HepG2 (cell line): ENCODE results near the gene PPP2R2D. TPM values are rescaled to one million over a fixed set of nuclear protein-coding genes. Genes with fewer than 3 reads are reported as not detected.

Experiments used
- ATF4 ChIP-seq, 2 experiments: fragments of 450-650 bp in 1 of 2; sonication (generic) in 1 of 2; formaldehyde crosslinking; IDR thresholded peaks; 2 replicates each; pipeline versions ENCODE4 v1.5.0 to v1.8.0; 2020 to 2022; ENCODE audit warnings: mild to moderate bottlenecking in 1 of 2, missing genetic modification reagents in 1 of 2
- HOXD1 ChIP-seq: sonication (generic); formaldehyde crosslinking; IDR thresholded peaks from 2 replicates; pipeline ENCODE4 v1.5.0; 2020; ENCODE audit warnings: missing genetic modification reagents
- PHB2 ChIP-seq: fragments of 450-650 bp; IDR thresholded peaks from 2 replicates; pipeline ENCODE4 v1.6.1; 2018; ENCODE audit not compliant: partially characterized antibody
- PHF20 ChIP-seq: sonication (generic); formaldehyde crosslinking; IDR thresholded peaks from 2 replicates; pipeline ENCODE4 v1.5.0; 2020; ENCODE audit warnings: mild to moderate bottlenecking, missing genetic modification reagents
- RARA ChIP-seq: IDR thresholded peaks from 2 replicates; pipeline ENCODE4 v1.6.1; 2016; ENCODE audit warnings: missing genetic modification reagents, missing compliant biosample characterization
- RBM39 ChIP-seq: fragments of 200-400 bp; formaldehyde crosslinking; IDR thresholded peaks from one replicate; pipeline ENCODE4 v1.6.1; 2018; ENCODE audit warnings: antibody characterized with exemption, mild to moderate bottlenecking, low read depth, low read length; ENCODE audit not compliant: poor library complexity, severe bottlenecking
- SOX13 ChIP-seq, 3 experiments: fragments of 450-650 bp in 1 of 3; sonication (generic) in 1 of 3; formaldehyde crosslinking in 1 of 3; IDR thresholded peaks in 2 of 3; conservative IDR thresholded peaks in 1 of 3; 2 replicates each; pipeline versions ENCODE4 v1.5.0 to v1.6.1; 2016 to 2020; ENCODE audit warnings: antibody characterized with exemption in 1 of 3, mild to moderate bottlenecking in 1 of 3, missing compliant biosample characterization in 1 of 3, missing genetic modification reagents in 1 of 3, moderate library complexity in 1 of 3
- SOX6 ChIP-seq, 2 experiments: fragments of 450-650 bp in 1 of 2; sonication (generic) in 1 of 2; formaldehyde crosslinking in 1 of 2; IDR thresholded peaks; 2 replicates each; pipeline versions ENCODE4 v1.4.0 to v1.6.1; 2017 to 2020; ENCODE audit warnings: antibody characterized with exemption in 1 of 2, mild to moderate bottlenecking in 1 of 2, missing genetic modification reagents in 1 of 2
- SP5 ChIP-seq: IDR thresholded peaks from 2 replicates; pipeline ENCODE4 v1.6.1; 2016; ENCODE audit warnings: low read depth, borderline replicate concordance
- ZNF547 ChIP-seq: sonication (generic); formaldehyde crosslinking; IDR thresholded peaks from 2 replicates; pipeline ENCODE4 v1.5.1; 2020; ENCODE audit warnings: mild to moderate bottlenecking, missing genetic modification reagents
- ZNF605 ChIP-seq: sonication (generic); formaldehyde crosslinking; IDR thresholded peaks from 2 replicates; pipeline ENCODE4 v1.8.0; 2022; ENCODE audit warnings: mild to moderate bottlenecking, missing genetic modification reagents
- ZNF687 ChIP-seq: sonication (generic); formaldehyde crosslinking; IDR thresholded peaks from 2 replicates; pipeline ENCODE4 v1.5.1; 2020; ENCODE audit warnings: mild to moderate bottlenecking, missing genetic modification reagents, moderate library complexity
- polyA plus RNA-seq, 8 experiments: library from polyadenylated mRNA; depleted of rRNA in 3 of 8; stranded (reverse) in 7 of 8; unstranded in 1 of 8; fragments of >200 nt; fragmentation: Illumina TruSeq in 4 of 8; extraction: Trizol in 4 of 8; gene quantifications; 2 replicates each; pipeline versions ENCODE4 v1.2.1 to v1.2.3, GENCODE V29; 2011 to 2016; ENCODE audit warnings: low read depth in 4 of 8, missing spikeins in 1 of 8, mixed read lengths in 1 of 8; ENCODE audit not compliant: insufficient read depth in 1 of 8
- total RNA-seq, 5 experiments: library from RNA; depleted of rRNA; stranded (reverse); fragments of >200 nt; fragmentation: Illumina TruSeq; extraction: Trizol; gene quantifications; 2 replicates each; pipeline ENCODE4 v1.2.3, GENCODE V29; 2016; ENCODE audit warnings: low read depth in 1 of 5
- TF ChIP-seq, protein P1 (sequence below): sonication (generic); formaldehyde crosslinking; IDR thresholded peaks from 2 replicates; pipeline ENCODE4 v1.4.0; 2020; ENCODE audit warnings: mild to moderate bottlenecking, missing genetic modification reagents
- TF ChIP-seq, protein P2 (sequence below): sonication (generic); formaldehyde crosslinking; IDR thresholded peaks from 2 replicates; pipeline ENCODE4 v1.8.1; 2022; ENCODE audit warnings: low read depth, mild to moderate bottlenecking, missing genetic modification reagents
- TF ChIP-seq, protein P3 (sequence below): sonication (generic); formaldehyde crosslinking; IDR thresholded peaks from 2 replicates; pipeline ENCODE4 v1.4.0; 2020; ENCODE audit warnings: missing genetic modification reagents, low read depth, mild to moderate bottlenecking, borderline replicate concordance

PPP2R2D gene
- total and polyA plus RNA-seq, 2 of the 13 experiments (the other 11 are each of a cell fraction or from before 2014, with no cell fraction given): 32.7 to 33.2 TPM

DNA sequence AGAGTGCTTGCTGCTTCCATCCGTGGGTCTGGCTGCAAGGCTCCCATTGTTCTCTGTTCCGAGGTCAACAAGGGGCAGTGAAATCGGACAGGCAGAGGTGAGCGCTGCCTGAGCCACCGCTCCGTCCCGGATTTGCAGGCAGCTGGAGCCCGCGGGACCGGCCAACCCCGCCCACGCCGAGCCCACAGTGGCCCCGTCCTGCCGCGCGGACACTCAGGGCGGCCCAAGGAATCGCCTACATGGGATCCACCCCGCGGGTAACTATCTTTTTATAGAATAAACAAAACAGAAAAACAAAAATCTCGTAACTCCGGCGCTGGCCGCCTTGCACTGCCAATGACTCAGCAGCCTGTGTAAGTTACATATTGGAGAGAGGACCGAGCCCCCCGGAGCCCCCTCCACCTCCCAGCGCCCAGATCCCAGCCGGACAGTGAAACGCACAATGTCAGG is 79.0 kb downstream of the PPP2R2D start (continued):
- TF ChIP-seq, protein P1, sequence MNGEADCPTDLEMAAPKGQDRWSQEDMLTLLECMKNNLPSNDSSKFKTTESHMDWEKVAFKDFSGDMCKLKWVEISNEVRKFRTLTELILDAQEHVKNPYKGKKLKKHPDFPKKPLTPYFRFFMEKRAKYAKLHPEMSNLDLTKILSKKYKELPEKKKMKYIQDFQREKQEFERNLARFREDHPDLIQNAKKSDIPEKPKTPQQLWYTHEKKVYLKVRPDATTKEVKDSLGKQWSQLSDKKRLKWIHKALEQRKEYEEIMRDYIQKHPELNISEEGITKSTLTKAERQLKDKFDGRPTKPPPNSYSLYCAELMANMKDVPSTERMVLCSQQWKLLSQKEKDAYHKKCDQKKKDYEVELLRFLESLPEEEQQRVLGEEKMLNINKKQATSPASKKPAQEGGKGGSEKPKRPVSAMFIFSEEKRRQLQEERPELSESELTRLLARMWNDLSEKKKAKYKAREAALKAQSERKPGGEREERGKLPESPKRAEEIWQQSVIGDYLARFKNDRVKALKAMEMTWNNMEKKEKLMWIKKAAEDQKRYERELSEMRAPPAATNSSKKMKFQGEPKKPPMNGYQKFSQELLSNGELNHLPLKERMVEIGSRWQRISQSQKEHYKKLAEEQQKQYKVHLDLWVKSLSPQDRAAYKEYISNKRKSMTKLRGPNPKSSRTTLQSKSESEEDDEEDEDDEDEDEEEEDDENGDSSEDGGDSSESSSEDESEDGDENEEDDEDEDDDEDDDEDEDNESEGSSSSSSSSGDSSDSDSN: peak; percentile 57; the same call in 1 of the 2 replicates
- TF ChIP-seq ZNF605 (CRISPR knock-in tag): 0 out of 2 replicates have a peak, but pooled peaks have one; percentile 39
- TF ChIP-seq ATF4 (CRISPR knock-in tag; IDR thresholded peaks at IDR 0.05): 0 out of 4 replicates have a peak, but pooled peaks of 1 of the 2 experiments have one; percentile 5
- TF ChIP-seq, protein P2, sequence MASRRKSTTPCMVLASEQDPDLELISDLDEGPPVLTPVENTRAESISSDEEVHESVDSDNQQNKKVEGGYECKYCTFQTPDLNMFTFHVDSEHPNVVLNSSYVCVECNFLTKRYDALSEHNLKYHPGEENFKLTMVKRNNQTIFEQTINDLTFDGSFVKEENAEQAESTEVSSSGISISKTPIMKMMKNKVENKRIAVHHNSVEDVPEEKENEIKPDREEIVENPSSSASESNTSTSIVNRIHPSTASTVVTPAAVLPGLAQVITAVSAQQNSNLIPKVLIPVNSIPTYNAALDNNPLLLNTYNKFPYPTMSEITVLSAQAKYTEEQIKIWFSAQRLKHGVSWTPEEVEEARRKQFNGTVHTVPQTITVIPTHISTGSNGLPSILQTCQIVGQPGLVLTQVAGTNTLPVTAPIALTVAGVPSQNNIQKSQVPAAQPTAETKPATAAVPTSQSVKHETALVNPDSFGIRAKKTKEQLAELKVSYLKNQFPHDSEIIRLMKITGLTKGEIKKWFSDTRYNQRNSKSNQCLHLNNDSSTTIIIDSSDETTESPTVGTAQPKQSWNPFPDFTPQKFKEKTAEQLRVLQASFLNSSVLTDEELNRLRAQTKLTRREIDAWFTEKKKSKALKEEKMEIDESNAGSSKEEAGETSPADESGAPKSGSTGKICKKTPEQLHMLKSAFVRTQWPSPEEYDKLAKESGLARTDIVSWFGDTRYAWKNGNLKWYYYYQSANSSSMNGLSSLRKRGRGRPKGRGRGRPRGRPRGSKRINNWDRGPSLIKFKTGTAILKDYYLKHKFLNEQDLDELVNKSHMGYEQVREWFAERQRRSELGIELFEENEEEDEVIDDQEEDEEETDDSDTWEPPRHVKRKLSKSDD (CRISPR knock-in tag): no peak
- no peak for TF ChIP-seq PHB2
- no peak for TF ChIP-seq SOX13 (IDR thresholded peaks at IDR 0.05)
- TF ChIP-seq SOX13 (CRISPR knock-in tag; conservative IDR thresholded peaks at IDR 0.05 in 1 of 2, IDR thresholded peaks at IDR 0.05 in 1 of 2): peak in 1 of 2 experiments; percentile 83; a peak in 2 of 4 replicates
- TF ChIP-seq ZNF547 (CRISPR knock-in tag): no peak
- TF ChIP-seq ZNF687 (CRISPR knock-in tag): peak; percentile 48; the same call in 1 of the 2 replicates
- TF ChIP-seq SP5 (CRISPR knock-in tag): no peak
- no peak for TF ChIP-seq SOX6 (IDR thresholded peaks at IDR 0.05)
- peak; percentile 79 for TF ChIP-seq SOX6 (CRISPR knock-in tag; IDR thresholded peaks at IDR 0.05)
- TF ChIP-seq RARA: 0 out of 2 replicates have a peak, but pooled peaks have one; percentile 12
- peak; percentile 63 for TF ChIP-seq RBM39
- no peak for TF ChIP-seq HOXD1
- TF ChIP-seq, protein P3, sequence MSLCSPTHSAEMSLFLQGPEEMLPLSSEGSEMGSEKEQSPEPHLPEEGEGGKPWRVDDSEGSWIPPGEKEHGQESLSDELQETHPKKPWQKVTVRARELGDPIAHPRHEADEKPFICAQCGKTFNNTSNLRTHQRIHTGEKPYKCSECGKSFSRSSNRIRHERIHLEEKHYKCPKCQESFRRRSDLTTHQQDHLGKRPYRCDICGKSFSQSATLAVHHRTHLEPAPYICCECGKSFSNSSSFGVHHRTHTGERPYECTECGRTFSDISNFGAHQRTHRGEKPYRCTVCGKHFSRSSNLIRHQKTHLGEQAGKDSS (CRISPR knock-in tag): 0 out of 2 replicates have a peak, but pooled peaks have one; percentile 24
- no peak for TF ChIP-seq PHF20 (CRISPR knock-in tag)
